Transverse colon (tissue), 4 donors: Measurements from ENCODE around the gene THBS3. TPM values are rescaled to one million over a fixed set of nuclear protein-coding genes. Genes with fewer than 3 reads are reported as not detected.

Source experiments
- DNase-seq: peaks from one replicate; pipeline ENCODE4 v3.0.0-alpha.2; 2019
- H3K27ac ChIP-seq, 4 donors: fragments of 200-600 bp; sonication (generic); 2 replicates each; pipeline ENCODE4 v1.5.1; 2016 to 2018; ENCODE audit warnings: inconsistent platforms in 4 of 4
- H3K27me3 ChIP-seq: fragments of 200-600 bp; sonication (generic); 2 replicates; pipeline ENCODE4 v1.5.1; 2017; ENCODE audit warnings: inconsistent platforms
- H3K36me3 ChIP-seq, 4 donors: fragments of 200-600 bp; sonication (generic); 2 replicates each; pipeline ENCODE4 v1.5.1; 2017 to 2019; ENCODE audit warnings: inconsistent platforms in 4 of 4
- H3K4me1 ChIP-seq, 4 donors: fragments of 200-600 bp; sonication (generic); 2 replicates each; pipeline ENCODE4 v1.5.1; 2017 to 2020; ENCODE audit warnings: inconsistent platforms in 4 of 4
- H3K4me3 ChIP-seq, 4 donors: fragments of 200-600 bp; sonication (generic); 1 replicate in 1 of 4; 2 replicates in 3 of 4; pipeline versions ENCODE4 v1.5.1 to v1.6.1; 2017 to 2019; ENCODE audit warnings: inconsistent platforms in 4 of 4
- H3K9me3 ChIP-seq, 2 donors: fragments of 200-600 bp; sonication (generic); 2 replicates each; pipeline ENCODE4 v1.5.1; 2017 to 2019; ENCODE audit warnings: inconsistent platforms in 2 of 2
- EP300 ChIP-seq: sonication (generic); formaldehyde crosslinking; IDR thresholded peaks from one replicate; pipeline ENCODE4 v1.6.1; 2017; ENCODE audit warnings: antibody characterized with exemption, low read depth
- POLR2A ChIP-seq: fragments of 450-650 bp; IDR thresholded peaks from one replicate; pipeline ENCODE4 v1.6.1; 2016; ENCODE audit warnings: antibody characterized with exemption, mild to moderate bottlenecking, moderate library complexity
- POLR2AphosphoS5 ChIP-seq, 3 donors: sonication (generic); formaldehyde crosslinking; IDR thresholded peaks; one replicate each; pipeline ENCODE4 v1.6.1; 2016; ENCODE audit warnings: antibody characterized with exemption in 3 of 3
- WGBS, 2 donors: methylation state at CpG; one replicate each; pipeline ENCODE4 v1.1.5; 2018; ENCODE audit warnings: low coverage in 1 of 2; 5-methylcytosine and 5-hydroxymethylcytosine counted together
- in situ Hi-C, 4 donors: fragments of 200-750 bp; cut with MboI; loops; one replicate each; pipeline versions ENCODE4 v1.15.0 to v1.15.1; 2017; ENCODE audit warnings: low sequenced_read_pairs in 3 of 4, low pct_ligation_motif_present in 1 of 4, low pct_unique_long_range_greater_than_20kb in 1 of 4
- intact Hi-C: fragments of 100-400 bp; cut with DNase I; formaldehyde crosslinking; loops from one replicate; pipeline ENCODE4 v1.15.1; 2023; ENCODE audit warnings: low total_unique reads
- total RNA-seq, 4 donors: library from RNA; depleted of rRNA; stranded (reverse); fragments of >200 nt; gene quantifications; one replicate each; pipeline ENCODE4 v1.1.0, GENCODE V29; 2016
- TF ChIP-seq, protein P1 (sequence below), 5 experiments: fragments of 200-600 bp in 3 of 5; fragments of 450-650 bp in 2 of 5; sonication (generic) in 3 of 5; IDR thresholded peaks; 1 replicate in 2 of 5; 2 replicates in 3 of 5; pipeline ENCODE4 v1.5.1; 2016 to 2017; ENCODE audit warnings: antibody characterized with exemption in 5 of 5, inconsistent platforms in 3 of 5, mild to moderate bottlenecking in 2 of 5, moderate library complexity in 1 of 5

The THBS3 gene
- total RNA-seq, 4 donors from 2014 or later = 19.2 to 37.8 (median 27.0) TPM

DNA sequence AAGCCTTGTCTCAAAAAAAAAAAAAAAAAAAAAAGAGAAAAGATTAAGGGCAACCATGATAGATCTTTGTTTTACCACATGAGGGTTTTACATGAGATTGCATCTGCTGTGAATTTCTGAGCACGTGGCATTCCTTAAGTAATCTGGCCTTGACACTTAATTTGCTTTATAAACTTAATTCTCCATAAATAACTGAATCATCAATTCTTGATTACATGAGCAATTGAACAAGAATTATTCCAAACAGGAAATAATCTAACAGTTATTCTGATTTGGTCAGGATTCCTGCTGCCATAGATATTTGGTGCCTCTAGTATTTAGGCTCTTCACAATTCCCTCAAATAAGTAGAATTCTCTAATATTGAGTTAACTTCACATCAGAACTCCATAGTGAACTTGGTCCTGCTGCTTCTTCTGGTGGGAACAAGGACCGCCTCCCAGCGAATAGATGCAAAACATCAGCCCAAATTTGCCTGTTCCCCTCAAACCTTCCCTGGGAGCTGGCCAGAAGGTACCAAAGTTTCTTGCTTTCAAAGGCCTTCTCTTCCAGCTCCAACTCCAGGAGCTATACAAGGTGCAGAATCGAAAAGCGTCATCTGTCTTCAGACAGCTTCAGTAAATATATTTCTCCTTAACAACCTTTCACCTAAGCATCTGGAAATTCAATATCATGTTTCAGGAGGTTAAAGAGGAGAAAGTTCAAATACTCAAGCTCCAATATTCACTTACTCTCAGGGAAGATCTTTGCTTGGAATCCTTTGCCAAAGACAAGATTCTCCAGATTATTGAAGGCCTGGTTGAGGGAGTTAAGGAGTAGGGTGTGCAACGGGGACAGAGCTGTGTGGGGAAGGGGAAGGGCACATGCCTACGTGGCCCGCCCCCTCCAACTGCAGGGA, 35.6 kb downstream of the THBS3 start:
- H3K4me1 ChIP-seq = peaks cover 22 to 38% (median 34%) of the 10 kb centered on the region in 4 donors
- DNase-seq = no peak
- H3K36me3 ChIP-seq = no peaks in the 10 kb centered on the region
- in situ Hi-C loops = loop anchor here in 1 of 4 donors (25.0 kb wide), 1 partner anchor 260 kb away; no protein-coding TSS in a partner anchor
- no peaks in the 10 kb centered on the region for H3K9me3 ChIP-seq
- H3K4me3 ChIP-seq = peak overlapping the region; percentile 52 to 91 (median 76)
- WGBS, 2 donors = 42 to 53% methylated on average over 4 to 8 of the region's 8 CpGs
- H3K27me3 ChIP-seq = peaks cover 6% of the 10 kb centered on the region
- TF ChIP-seq POLR2A = no peak
- TF ChIP-seq, protein P1, sequence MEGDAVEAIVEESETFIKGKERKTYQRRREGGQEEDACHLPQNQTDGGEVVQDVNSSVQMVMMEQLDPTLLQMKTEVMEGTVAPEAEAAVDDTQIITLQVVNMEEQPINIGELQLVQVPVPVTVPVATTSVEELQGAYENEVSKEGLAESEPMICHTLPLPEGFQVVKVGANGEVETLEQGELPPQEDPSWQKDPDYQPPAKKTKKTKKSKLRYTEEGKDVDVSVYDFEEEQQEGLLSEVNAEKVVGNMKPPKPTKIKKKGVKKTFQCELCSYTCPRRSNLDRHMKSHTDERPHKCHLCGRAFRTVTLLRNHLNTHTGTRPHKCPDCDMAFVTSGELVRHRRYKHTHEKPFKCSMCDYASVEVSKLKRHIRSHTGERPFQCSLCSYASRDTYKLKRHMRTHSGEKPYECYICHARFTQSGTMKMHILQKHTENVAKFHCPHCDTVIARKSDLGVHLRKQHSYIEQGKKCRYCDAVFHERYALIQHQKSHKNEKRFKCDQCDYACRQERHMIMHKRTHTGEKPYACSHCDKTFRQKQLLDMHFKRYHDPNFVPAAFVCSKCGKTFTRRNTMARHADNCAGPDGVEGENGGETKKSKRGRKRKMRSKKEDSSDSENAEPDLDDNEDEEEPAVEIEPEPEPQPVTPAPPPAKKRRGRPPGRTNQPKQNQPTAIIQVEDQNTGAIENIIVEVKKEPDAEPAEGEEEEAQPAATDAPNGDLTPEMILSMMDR (IDR thresholded peaks at IDR 0.05) = no peak
- no peak for TF ChIP-seq EP300
- TF ChIP-seq POLR2AphosphoS5 (IDR thresholded peaks at IDR 0.05) = no peak
- intact Hi-C loops = no loop called here
- H3K27ac ChIP-seq = peak overlapping the region; percentile 92 to 95 (median 93)

DNA sequence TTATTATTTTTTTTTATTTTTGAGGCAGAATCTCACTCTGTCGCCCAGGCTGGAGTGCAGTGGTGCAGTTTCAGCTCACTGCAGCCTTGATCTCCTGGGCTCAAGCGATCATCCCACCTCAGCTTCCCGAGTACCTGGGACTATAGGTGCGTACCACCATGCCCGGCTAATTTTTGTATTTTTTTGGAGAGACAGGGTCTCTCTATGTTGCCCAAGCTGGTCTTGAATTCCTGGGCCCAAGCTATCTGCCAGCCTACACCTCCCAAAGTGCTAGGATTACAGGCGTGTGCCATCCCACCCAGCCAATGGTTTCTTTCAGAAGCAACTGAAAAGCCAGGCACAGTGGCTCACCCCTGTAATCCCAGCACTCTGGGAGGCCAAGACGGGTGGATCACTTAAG, 36.9 kb downstream of the THBS3 start:
- no peak for TF ChIP-seq POLR2A
- no peak for TF ChIP-seq EP300
- TF ChIP-seq, protein P1 (IDR thresholded peaks at IDR 0.05) = no peak
- no peak for TF ChIP-seq POLR2AphosphoS5 (IDR thresholded peaks at IDR 0.05)
- H3K36me3 ChIP-seq = no peaks in the 10 kb centered on the region
- peaks cover 18 to 35% (median 31%) of the 10 kb centered on the region in 4 donors for H3K4me1 ChIP-seq
- 91 to 100% methylated on average over 2 to 7 of the region's 7 CpGs for WGBS, 2 donors
- no peak for DNase-seq
- intact Hi-C loops = no loop called here
- in situ Hi-C loops = loop anchor here in 1 of 4 donors (25.0 kb wide), 1 partner anchor 259 kb away; no protein-coding TSS in a partner anchor
- no peak overlapping the region for H3K27ac ChIP-seq
- no peaks in the 10 kb centered on the region for H3K9me3 ChIP-seq
- peaks cover 6% of the 10 kb centered on the region for H3K27me3 ChIP-seq
- no peak overlapping the region for H3K4me3 ChIP-seq

DNA sequence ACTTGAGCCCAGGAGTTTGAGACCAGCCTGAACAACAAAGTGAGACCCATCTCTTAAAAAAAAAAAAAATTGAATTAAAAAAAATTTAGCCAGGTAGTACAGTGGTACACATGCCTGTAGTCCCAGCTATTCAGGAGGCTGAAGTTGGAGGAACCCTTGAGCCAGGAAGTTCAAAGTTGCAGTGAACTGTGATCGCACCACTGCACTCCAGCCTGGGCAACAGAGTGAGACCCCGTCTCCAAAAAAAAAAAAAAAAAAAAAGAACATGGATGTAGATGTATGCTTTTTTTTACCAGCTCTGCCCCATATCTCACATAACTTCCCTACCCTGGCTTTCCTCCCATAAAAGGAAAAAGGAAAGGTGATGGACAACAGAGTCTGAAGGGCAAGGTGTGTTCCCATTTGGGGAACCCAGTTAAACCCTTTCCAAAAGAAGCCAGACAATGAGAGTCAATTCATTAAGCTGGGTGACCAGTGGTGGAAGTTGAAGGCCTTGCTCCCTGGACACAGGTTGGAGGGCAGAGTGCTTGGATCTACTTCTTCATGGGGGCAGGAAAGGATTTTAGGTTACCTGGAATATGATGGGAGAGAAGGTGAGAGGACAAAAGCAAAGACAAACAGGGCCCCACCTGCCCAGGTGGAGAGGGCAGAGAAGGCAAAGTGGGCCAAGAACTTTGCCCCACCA, 37.5 kb downstream of the THBS3 start:
- Histone ChIP-seq H3K4me3 (no peak overlapping the region), H3K27me3 (peaks cover 6% of the 10 kb centered on the region), H3K27ac (no peak overlapping the region), H3K4me1 (peaks cover 18 to 35% (median 31%) of the 10 kb centered on the region in 4 donors), H3K36me3 (no peaks in the 10 kb centered on the region), H3K9me3 (no peaks in the 10 kb centered on the region)
- WGBS, 2 donors = 81% methylated on average over 2 of the region's 2 CpGs; no CpG with 5 or more reads in 1 of the 2 donors
- intact Hi-C loops = no loop called here
- in situ Hi-C loops = loop anchor here in 1 of 4 donors (25.0 kb wide), 1 partner anchor 258 kb away; no protein-coding TSS in a partner anchor
- DNase-seq = no peak
- no peak for TF ChIP-seq EP300
- TF ChIP-seq, protein P1 (IDR thresholded peaks at IDR 0.05) = no peak
- TF ChIP-seq POLR2A = no peak
- no peak for TF ChIP-seq POLR2AphosphoS5 (IDR thresholded peaks at IDR 0.05)

DNA sequence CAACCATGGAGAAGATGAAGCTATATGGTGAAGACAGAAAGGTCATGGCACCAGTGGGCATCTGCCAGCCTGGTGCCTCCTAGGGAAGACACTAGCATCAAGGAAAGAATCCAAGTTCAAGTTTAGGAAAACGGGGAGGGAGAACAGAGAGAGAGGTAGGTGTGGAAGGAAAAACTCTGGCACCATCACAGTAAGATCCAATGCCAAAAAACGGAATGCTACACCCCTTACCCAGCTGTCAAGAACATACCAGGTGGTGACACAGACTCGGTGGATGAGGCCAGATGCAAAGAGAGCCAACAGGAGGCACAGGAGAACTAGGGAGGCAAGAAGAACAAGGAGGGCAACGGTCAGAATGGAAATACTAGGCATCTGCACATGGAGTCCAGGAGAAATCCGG, 38.2 kb downstream of the THBS3 start:
- no peak overlapping the region for H3K4me3 ChIP-seq
- H3K4me1 ChIP-seq = peaks cover 18 to 35% (median 30%) of the 10 kb centered on the region in 4 donors
- 71 to 80% methylated on average over 4 to 5 of the region's 5 CpGs for WGBS, 2 donors
- TF ChIP-seq POLR2AphosphoS5 (IDR thresholded peaks at IDR 0.05) (no peak), EP300 (no peak), POLR2A (no peak)
- TF ChIP-seq, protein P1 (IDR thresholded peaks at IDR 0.05) = no peak
- no peaks in the 10 kb centered on the region for H3K36me3 ChIP-seq
- no peak for DNase-seq
- in situ Hi-C loops (loop anchor here (5.0 to 25.0 kb wide), 3 partner anchors 75 to 257 kb away; no protein-coding TSS in a partner anchor), intact Hi-C loops (no loop called here)
- no peak overlapping the region for H3K27ac ChIP-seq
- H3K9me3 ChIP-seq = no peaks in the 10 kb centered on the region
- peaks cover 6% of the 10 kb centered on the region for H3K27me3 ChIP-seq
